GM19023 (cell line): ENCODE measurements around the gene HEBP1.

Experiments
- ATAC-seq: cut with Tn5 transposase; IDR thresholded peaks from one replicate; pipeline ENCODE4 v1.9.1; 2021; ENCODE audit warnings: mild to moderate bottlenecking, moderate library complexity; ENCODE audit not compliant: unreplicated experiment

HEBP1 gene

DNA sequence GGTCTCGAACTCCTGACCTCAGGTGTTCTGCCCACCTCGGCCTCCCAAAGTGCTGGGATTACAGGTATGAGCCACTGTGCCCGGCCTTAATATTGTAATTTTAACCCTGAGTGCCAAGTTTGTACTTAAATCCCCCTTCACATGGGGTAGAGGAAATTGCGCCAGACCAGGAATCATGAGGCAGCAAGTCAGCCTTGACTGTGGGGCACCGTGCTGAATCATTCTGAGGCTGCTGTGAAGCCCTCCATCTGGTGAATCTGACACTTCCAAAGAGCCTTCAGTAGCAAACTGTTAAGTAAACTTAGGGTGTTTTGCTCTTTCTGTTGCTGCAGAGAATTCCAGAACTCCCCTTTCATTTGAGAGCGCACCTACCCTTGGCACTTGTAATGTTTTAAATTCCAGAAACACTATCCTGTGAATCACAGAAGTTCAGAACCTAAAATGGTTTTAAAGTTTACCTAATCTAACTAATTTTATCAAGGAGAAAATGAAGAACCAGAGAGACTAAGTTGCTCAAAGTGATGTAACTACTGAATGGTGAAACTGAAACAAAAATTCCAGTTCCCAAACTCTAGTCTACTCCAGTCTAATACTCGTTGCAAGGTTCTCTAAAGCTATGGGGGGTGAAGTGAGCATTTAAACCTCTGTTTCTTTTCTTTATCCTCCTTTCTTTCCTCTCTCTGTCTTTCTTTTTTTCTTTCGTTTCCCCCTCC is 7.5 kb downstream of the HEBP1 start:
- no peak for ATAC-seq

GRCh38 chr12:12990700-12991468 is 9.2 kb downstream of the HEBP1 start:
- no peak for ATAC-seq

DNA sequence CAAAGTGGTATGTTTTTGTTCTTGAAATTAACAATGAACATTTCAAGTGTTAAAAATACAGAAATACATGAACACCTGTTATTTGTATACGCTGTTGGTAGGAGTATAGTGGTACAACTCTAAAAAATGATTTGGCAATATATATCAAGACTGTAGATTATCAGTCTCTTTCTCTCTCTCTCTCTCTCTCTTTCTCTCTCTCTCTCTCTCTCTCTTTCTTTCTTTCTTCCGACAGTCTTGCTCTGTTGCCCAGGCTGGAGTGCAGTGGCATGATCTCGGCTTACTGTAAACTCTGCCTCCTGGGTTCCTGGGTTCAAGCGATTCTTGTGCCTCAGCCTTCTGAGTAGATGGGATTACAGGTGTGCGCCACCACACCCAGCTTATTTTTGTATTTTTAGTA is 12.6 kb downstream of the HEBP1 start:
- no peak for ATAC-seq

DNA sequence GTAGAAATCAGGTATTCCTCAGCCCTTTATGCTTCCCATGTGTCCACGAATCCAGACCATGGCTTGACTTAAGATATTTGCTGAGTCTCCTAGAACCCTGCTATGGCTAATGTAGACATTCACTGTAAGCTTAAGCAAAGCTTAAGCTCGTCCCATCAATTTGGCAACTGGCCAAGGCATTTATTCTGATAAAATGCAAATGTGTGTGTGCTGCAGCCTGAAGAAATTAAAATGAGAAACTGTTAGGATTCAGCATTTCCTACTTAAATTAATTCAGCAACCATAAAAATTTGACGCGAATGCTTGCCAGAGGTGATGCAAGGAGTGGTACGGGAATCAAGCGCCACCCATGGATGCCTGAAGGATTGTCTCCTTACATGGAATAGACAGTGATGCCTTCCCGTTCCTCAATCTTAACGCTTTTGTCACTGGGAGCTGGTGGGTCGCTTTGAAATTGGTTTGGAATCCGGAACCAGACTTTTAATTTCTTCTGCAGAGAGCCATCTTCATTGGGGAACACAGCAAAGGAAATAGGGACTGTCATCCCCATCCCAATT is 13.2 kb downstream of the HEBP1 start:
- ATAC-seq, result no peak

DNA sequence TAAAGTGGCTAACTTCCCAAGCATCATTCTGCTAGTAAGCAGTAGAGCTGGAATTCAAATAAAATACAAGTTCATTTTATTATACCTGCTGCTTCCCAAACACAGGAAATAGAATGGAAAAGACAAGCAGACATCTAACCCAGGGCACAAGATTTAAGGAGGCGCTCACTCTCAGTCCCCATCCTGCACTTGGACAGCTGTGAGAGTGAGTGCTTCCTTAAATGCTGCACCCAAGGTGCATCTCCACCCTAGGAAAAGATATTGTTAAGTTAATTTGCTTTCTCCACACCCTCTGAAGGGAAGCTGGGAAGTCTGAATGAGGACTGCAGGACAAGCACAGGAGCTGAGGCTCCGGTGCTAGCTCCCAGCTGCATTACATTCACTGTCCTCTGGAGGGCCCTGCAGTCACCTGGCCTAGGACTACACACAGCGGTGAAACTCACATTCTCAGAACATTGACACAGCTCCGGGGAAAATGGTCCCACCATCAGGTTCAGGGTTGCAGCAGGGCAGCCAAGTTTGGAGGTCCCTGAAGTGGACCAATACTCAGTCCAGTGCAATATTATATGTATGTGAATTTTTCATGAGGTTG is 14.2 kb downstream of the HEBP1 start:
- no peak for ATAC-seq

DNA sequence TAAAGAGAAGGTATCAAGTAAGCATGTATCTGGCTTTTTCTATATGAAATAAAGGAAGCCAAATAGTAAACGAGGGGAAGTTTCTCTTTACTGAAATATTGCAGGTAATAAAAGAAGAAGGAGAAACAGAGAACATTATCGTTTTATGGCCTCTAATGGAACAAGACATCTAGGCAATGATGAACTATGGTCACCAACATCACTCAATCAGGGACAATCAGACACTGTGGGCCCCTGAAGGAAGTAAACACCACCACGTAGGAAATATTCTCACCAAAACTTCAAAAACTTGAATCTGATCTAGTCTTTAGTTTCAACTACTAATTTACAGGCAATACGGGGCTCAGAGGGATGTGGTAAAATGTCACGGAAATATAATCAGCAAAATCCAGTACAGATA is 15.9 kb downstream of the HEBP1 start:
- ATAC-seq, result no peak

- ATAC-seq, result no peak
These were observed 16.5 kb downstream of the HEBP1 start for GRCh38 chr12:12983420-12984035.

- ATAC-seq, result no peak
These were observed 17.7 kb downstream of the HEBP1 start for GRCh38 chr12:12982331-12982730.

DNA sequence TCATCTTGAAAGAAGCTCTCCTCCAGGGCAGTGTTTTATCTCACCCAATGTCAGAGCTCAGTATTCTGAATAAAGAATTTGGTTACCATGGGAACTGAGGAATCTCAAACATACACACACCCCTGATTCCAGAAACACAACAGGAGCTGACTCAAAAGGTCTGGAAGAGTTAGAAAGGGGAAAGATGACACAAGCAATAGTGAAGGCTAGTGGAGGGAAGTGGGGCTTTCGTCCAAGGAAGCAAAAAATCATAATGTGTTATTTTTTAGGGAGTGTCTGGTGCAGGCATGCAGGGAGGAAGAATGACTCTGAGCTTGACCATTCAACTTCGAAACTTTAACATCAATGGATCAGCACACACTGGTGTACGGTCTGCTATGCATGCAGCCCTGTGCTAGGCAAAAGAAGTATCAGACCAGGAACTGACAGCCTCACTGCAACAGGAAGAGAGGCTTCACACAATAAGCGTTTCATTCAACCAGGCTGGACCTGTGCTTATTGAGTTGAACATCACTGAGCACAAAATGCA is 20.3 kb downstream of the HEBP1 start:
- ATAC-seq, result no peak

- ATAC-seq, result no peak
These were observed 20.9 kb downstream of the HEBP1 start for GRCh38 chr12:12979126-12979525.

GRCh38 chr12:12977231-12977630 is 22.8 kb downstream of the HEBP1 start:
- no peak for ATAC-seq

DNA sequence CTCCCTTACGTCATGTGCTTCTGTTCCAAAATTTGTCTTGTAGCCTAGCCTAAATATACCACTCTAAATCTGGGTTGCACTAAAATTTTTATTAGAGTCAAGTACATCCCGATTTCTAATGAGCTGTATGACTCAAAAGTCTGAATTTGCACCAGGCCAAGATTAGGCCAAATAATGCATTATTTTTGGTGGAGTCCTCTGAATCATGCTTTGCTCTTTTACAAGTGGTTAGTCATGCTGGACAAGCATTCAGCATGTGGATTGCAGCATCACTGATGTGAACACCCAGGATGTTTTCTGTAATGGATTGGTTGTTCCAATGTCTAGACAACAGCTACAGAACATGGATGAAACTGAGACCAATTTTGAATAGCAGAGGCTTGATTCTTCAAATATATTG is 23.7 kb downstream of the HEBP1 start:
- no peak for ATAC-seq

- ATAC-seq, result no peak
These were observed 24.6 kb downstream of the HEBP1 start for GRCh38 chr12:12975322-12976077.

GRCh38 chr12:12974211-12974610 is 25.9 kb downstream of the HEBP1 start:
- ATAC-seq, result no peak

DNA sequence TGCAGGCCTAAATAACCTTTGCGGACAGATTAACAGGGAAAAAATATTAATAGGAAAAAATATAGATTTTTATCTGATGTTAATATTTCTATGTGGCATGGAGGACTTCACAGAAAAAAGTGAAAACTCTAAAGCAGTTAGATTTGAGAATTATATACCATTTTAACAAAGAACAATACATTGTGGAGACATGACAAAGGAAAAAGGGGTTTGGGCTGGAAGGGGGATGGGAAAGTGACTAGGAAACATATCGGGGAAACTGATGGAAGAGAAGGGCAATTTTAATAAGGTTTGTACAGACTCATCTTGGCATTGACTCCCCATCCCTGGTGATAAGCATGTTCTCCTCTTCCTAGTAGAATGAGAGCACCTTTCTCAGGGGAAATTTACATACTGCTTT is 27.0 kb downstream of the HEBP1 start:
- no peak for ATAC-seq

- no peak for ATAC-seq
These were observed 34.2 kb downstream of the HEBP1 start for GRCh38 chr12:12965836-12966235.

GRCh38 chr12:12964255-12964654 is 35.8 kb downstream of the HEBP1 start:
- no peak for ATAC-seq

DNA sequence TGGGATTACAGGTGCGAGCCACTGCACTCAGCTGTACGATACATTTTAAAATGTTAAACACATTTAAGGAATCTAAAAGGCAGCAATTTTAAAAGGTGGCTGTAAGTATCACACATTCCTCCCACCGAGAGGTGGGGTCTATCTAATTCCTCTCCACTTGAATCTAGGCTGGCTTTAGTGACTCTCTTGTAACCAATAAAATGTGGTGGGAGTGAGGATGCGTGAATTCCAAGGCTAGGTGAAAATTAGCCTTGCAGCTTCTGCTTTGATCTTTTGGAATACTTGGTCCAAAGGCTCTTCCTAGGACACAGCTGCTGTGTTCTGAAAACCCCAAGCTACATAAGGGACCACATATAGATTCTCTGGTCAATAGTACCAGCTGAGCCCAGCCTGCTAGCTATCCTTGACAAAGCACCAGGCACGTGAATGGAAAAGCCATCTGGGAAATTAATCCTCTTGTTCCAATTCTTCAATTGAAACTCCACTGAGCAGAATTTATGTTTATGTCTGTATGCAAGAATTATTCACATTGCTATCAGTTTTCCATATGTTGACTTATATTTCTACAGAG is 39.3 kb downstream of the HEBP1 start:
- ATAC-seq, result no peak

DNA sequence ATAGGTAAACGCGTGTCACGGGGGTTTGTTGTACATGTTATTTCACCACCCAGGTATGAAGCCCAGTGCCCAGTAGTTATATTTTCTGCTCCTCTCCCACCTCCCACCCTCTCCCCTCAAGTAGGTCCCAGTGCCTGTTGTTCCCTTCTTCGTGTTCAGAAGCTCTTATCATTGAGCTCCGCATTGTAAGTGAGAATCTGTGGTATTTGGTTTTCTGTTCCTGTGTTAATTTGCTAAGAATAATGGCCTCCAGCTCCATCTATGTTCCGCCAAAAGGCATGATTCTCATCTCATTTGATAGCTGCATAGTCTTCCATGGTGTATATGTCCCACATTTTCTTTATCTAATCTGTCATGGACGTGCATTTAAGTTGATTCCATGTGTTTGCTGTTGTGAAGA is 41.2 kb downstream of the HEBP1 start:
- no peak for ATAC-seq
